ENCODE results near the gene ARF1.

Gene ARF1

DNA sequence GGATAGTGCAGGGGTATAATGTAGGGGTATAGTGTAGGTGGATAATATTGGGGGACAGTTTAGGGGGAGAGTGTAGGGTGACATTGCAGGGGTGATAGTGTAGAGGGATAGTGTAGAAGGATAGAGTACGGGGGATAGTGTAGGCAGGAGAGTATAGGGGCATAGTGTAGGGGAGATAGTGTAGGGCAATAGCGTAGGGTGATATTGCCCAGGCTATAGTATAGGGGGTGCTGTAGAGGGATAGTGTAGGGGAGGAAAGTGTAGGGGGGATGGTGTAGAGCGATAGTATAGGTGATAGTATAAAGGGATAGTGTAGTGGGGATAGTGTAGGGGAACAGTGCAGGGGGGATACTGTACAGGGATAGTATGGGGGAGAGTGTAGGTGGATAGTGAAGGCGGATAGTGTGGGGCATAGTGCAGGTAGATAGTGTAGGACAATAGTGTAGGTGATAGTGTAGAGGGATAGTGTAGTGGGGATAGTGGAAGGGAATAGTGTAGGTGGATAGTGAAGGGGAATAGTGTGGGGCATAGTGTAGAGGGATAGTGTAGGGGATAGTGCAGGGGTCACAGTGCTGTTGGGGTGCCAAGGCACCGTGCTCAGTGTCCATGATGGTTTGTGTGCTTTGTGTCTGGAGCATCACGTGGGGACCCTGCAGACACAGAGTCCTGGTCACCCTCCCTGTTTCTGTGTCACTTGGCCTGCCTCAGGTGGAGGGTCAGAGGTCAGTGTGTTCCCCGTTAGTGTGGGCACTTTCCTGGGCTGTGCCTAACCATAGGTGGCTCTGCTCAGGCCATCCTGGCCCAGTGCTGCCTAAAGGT is 10.5 kb upstream of the ARF1 start:
- DNase-seq = no peak

DNA sequence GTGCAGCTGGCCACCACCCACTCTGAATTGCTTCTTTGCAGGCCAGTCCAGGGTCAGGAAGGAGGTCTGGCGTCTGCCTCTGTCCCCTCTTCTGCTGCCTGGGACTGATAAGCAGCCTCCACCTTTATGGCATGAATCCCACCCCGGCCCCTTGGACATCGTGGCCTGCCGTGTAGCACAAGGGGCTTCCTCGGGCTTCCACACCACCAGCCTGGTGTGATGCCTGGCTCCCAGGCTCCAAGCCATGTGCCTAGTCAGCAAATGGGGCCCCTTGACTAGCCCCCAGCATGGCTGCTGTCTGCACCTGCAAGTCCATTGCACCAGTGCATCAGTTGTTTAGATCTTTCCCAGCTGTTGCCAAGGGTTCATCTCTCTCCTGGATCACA is 9.9 kb upstream of the ARF1 start:
- DNase-seq = no peak

DNA sequence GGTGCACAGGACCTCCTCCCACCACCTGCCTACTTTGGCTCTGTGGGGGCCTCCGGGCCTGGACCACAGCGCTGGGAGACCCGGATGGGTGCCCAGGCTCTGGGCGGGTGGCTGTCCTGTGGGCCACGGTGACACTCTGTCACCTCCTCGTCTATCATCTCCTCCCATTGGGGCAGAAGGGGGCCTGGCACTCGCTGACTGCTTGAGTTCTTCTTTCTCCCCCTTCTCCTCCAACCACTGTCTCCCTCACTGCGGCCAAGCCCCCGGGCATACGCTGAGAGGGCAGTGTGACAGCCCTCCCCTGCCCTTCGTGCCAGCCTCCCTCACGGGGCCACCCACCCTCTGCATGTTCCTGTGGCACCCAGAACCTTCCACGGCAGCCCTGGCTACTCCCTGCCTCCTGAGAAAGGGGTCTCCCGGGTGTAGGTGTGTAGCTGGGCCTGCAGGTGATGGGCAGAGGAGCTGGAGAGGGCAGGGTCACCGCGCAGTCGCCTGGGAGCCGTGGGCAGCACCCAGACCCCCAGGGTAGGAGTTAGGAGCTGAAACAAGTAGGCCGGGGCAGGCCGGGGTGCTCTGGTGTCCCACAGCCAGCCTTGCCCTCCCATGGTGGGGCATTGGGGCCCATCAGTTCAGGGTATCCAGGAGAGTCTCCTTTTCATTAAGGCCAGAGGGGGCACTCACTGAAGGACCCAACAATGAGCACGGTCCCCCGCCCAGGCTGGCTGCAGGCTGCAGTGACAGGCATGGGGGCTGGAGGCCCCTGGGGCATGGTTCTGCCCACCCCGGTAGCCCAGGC is 9.2 kb upstream of the ARF1 start:
- DNase-seq = no peak

DNA sequence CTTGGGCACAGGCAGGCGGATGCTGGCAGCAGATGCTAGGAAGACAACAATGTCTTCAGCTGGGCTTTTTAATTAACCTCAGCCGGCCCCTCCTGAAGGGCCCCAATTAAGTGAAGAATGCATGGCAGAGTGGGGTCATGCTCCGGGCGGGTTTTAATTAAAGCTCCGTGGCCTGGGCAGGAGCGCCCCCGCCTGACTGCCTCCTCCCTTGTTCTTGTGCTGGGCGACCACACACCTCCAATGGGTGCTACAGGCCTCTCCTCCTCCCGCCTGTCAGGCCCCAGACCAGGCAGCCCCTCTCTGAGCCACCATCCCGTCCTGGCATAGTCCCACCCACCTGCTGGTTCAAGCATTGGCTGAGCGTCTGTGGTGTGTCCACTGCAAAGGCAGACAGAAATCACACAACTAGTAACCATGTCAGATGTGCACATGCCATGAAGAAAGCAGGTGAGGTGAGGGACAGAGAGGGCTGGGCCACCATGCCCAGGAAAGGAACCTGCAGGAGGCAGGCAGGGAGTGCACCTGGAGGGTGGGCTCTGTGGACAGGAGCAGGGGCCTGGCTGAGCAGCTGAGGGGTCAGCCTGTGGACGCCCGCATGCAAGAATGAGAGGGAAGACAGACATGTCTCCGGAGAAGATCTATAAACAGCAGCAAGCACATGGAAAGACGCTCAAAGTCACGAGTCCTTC is 8.5 kb upstream of the ARF1 start:
- no peak for DNase-seq

GRCh38 chr1:228074954-228075730 is 7.4 kb upstream of the ARF1 start:
- DNase-seq = no peak

DNA sequence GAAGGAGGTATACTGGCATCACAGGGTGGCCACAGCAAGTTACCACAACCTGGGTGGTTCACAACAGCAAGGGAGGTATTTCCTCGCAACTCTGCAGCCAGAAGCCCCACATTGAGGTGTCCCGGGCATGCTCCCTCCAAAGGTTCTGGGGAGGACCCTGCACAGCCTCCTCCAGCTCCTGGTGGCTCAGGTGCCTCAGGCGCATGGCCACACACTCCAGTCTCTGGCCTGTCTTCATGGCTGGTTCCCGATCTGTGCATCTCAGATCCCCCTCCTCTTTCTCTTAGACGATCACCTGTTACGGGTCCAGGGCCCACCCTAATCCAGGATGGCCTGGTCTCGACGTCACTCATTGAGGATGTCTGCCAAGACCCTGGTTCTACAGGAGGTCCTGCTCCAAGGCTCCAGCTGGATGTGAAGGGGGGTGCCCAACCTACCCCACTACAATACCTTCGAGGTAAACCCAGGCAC is 6.7 kb upstream of the ARF1 start:
- no peak for DNase-seq

DNA sequence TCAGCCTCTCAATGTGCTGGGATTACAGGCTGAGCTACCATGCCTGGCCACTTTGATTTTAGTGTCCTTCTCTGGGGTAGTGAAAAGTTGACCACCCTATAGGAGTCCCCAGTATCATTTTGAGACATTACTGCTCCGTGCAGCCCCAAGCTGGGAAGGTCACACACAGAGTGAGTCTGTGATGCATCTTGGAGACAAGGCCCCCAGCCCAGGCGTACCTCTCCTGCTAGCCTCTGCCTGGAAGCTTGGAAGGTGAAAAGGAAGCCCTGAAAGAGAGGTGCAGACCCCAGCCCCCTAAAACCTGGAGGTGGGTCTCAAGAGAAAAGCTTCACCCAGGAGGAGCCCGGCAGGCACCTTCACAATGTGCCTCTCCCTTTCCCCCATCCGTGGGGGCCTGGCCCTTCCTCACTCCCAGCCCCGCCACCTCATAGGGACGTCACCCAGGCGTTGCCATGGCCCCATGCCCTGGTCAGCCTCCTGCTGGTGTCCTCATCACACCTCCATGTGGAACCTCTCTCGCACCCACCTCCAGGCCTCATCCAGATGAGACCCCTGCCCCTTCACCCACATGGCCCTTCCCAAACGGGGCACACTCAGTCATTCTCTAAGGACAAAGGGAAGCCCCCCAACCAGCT is 5.6 kb upstream of the ARF1 start:
- no peak for DNase-seq

DNA sequence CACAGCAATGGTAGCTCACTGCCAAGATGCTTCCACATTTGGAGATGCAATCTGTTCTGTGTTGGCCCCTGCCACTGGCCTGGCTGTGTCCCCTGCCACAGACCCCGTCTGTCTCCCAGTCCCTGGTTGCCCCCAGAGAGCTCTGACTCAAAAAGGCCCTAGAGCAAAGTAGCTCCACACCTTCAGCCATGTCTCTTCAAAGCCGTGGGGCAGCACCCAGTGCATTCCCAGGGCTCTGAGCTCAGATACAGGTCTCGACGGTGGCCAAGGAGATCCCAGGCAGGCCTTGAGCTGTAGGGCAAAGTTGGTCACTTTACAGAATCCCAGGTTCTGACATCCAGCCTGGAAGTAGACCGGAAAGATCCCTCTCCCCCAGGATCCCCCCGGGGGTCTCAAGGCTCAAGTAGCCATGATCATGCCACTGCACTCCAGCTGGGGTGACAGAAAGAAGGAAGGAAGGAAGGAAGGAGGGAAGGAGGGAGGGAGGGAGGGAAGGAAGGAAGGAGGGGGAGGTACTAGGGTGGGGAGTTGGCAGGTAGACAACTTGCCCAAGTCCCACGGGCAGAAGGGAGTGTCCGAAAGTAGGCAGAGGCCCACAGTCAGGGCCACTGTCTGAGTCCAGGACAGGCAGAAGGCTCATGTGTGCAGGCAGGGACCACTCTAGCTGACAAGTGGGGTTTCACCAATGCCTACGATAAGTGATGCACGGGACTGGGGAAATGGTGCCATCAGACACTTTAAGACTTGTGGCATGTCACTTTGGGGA is 4.8 kb upstream of the ARF1 start:
- no peak for DNase-seq

GRCh38 chr1:228079013-228079412 is 3.5 kb upstream of the ARF1 start:
- no peak for DNase-seq

GRCh38 chr1:228079601-228080263 is 2.8 kb upstream of the ARF1 start:
- DNase-seq = no peak

DNA sequence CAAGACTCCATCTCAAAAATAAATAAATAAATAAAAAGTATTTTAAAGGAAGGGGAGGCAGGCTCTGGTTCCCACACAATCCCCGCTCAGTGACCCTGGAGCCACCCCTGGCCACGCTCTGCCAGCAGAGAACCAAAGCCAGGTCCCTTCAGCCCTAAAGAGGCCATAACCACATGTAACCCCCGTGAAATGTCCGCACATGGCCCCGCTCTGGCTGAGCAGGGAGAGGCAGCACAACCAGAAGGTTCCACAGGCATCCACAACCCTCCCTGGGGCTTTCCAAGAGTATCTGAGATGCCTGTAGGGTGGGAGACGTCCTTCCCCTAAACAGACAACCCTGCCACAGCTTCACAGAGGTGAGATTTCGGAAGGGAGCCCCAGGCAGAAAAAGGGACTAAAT is 1.4 kb upstream of the ARF1 start:
- no peak for DNase-seq

GRCh38 chr1:228081578-228082213 is 812 bp upstream of the ARF1 start:
- no peak for DNase-seq

- no peak for DNase-seq
Observed at GRCh38 chr1:228082918-228083870, 686 bp downstream of the ARF1 start.

- DNase-seq = no peak
Observed at GRCh38 chr1:228083871-228084278, 1.4 kb downstream of the ARF1 start.

GRCh38 chr1:228084325-228084724 is 1.8 kb downstream of the ARF1 start:
- DNase-seq = no peak

- no peak for DNase-seq
Observed at GRCh38 chr1:228084797-228085196, 2.3 kb downstream of the ARF1 start.

GRCh38 chr1:228085287-228085951 is 2.9 kb downstream of the ARF1 start:
- DNase-seq = no peak

DNA sequence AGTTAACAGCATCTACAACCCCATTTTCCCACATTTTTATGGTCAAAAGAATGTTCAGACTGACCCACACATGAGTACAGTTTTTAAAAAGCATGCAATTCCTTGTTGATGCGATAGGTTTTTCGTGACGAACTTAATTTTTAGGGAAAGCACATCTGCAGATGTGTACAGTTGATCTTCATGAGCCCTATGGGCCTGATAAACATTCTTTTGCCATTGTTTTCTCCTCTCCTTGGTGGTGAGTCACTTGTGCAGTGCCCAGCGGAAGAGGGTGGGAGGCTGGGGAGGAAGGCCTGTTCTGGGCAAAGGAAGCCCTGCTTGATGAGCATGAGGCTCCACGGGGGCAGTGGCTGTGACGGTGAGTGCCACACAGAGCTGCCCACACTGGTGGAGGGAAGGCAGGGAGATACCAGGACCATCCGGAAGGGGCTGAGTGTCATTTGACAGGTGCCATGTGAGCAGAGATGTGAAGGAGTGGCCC is 5.3 kb downstream of the ARF1 start:
- DNase-seq = no peak
